ENCODE measurements around the gene RBM43. TPM values are rescaled to one million over a fixed set of nuclear protein-coding genes. Genes with fewer than 3 reads are reported as not detected.

Gene RBM43
- total RNA-seq, 1 experiment from 2014 or later = 3.0 TPM

DNA sequence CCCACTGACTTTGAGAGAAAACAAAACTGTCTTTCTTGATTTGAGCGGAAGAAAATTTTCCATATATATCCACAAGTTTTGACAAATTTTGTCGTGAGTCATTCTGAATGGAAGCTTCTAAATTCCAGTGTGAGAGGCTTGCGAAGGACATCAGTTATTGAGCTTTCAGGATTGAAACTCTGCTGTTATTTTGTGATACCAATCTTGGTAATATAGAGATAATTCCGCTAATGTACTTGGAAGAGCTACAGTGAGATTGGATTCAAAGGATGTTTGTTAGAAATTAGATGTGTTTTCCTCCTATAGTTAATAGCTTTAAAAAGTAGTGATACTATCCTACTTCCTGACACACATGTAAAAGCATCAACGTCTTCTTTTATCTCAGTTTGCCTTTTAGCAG, 61.4 kb downstream of the RBM43 start:
- intact Hi-C loops (cut with micrococcal nuclease) = no loop called here
- H3K9me3 Mint-ChIP-seq (ENCODE audit: unreplicated experiment) = no peaks in the 10 kb centered on the region
- no peaks in the 10 kb centered on the region for H3K36me3 Mint-ChIP-seq (ENCODE audit: insufficient read depth, unreplicated experiment)
- POLR2A ChIA-PET = no interaction called here
- BruUV-seq (replicated peaks) = no TSS peak
- no peak overlapping the region for H3K27ac Mint-ChIP-seq (ENCODE audit: low read depth, unreplicated experiment)
- TF ChIP-seq CTCF (IDR thresholded peaks at IDR 0.05; ENCODE audit: unreplicated experiment) = no peak
- H3K4me1 Mint-ChIP-seq (ENCODE audit: insufficient read depth, unreplicated experiment) = no peaks in the 10 kb centered on the region
- CTCF ChIA-PET = interaction anchor here (0.6 kb wide), 1 partner anchor 14 kb away, joined by 3 read pairs; no protein-coding TSS in a partner anchor
- H3K27me3 Mint-ChIP-seq (ENCODE audit: insufficient read depth, unreplicated experiment) = no peaks in the 10 kb centered on the region
- H3K4me3 Mint-ChIP-seq (ENCODE audit: unreplicated experiment) = no peak overlapping the region
- DNase-seq (ENCODE audit: unreplicated experiment) = no peak

DNA sequence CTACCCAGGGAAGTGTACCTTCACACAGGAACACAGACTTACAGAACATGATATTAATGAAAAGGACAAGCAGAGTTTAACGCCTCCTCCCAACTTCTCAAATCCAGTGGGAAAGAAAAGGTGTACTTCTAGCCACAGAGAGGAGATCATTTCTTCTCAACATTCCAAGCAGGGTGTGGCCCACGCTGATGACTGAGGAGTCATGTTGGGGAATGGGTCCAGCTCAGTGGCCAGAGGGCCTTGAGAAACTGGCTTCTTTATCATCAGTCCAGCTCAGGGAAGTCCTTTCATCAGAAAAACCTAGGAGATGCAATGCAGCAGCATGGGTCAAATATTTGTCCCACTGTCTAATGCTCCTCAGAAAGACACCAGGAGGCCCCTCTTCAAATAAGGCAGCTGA, 63.0 kb downstream of the RBM43 start:
- no peak overlapping the region for H3K27ac Mint-ChIP-seq (ENCODE audit: low read depth, unreplicated experiment)
- DNase-seq (ENCODE audit: unreplicated experiment) = no peak
- BruUV-seq (replicated peaks) = no TSS peak
- POLR2A ChIA-PET = no interaction called here
- H3K27me3 Mint-ChIP-seq (ENCODE audit: insufficient read depth, unreplicated experiment) = no peaks in the 10 kb centered on the region
- intact Hi-C loops (cut with micrococcal nuclease) = no loop called here
- no peaks in the 10 kb centered on the region for H3K36me3 Mint-ChIP-seq (ENCODE audit: insufficient read depth, unreplicated experiment)
- no peaks in the 10 kb centered on the region for H3K4me1 Mint-ChIP-seq (ENCODE audit: insufficient read depth, unreplicated experiment)
- H3K4me3 Mint-ChIP-seq (ENCODE audit: unreplicated experiment) = no peak overlapping the region
- CTCF ChIA-PET = interaction anchor here (0.6 kb wide), 1 partner anchor 149 kb away, joined by 3 read pairs; no protein-coding TSS in a partner anchor
- no peak for TF ChIP-seq CTCF (IDR thresholded peaks at IDR 0.05; ENCODE audit: unreplicated experiment)
- no peaks in the 10 kb centered on the region for H3K9me3 Mint-ChIP-seq (ENCODE audit: unreplicated experiment)

Other genes starting within 250 kb of the RBM43 start
- gene NMI, start 27.8 kb upstream of the RBM43 start, total RNA-seq (2022) = 10.8 and 11.7 TPM in 2 replicates
- 1.8 and 3.7 TPM in 2 replicates for gene TNFAIP6, start 95.7 kb upstream of the RBM43 start, total RNA-seq (2022)
- gene RIF1, start 148.0 kb upstream of the RBM43 start, total RNA-seq (2022) = 42.5 and 47.3 TPM in 2 replicates

All from MCF 10A (cell line).